Measurements from ENCODE around the gene GRK2. TPM values are rescaled to one million over a fixed set of nuclear protein-coding genes. Genes with fewer than 3 reads are reported as not detected.

Gene GRK2
- total RNA-seq, 1 experiment from 2014 or later: 56.3 TPM

DNA sequence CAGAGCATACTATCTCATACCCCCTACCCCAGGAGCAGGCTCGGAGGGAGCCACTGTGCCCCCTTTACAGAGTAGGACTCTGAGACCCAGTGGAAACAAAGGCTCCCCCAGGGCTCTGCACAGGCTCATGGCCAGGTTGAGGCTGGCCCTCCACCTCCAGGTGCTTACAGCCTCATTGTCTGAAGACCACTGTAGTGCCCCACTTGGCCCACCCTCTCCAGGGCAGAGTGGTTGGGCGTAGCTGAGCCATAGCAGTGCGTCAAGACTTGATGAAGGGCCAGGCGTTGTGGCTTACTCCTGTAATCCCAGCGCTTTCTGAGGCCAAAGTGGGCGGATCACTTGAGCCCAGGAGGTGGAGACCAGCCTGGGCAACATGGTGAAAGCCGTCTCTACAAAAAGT is 24.5 kb downstream of the GRK2 start:
- Histone ChIP-seq H2AFZ (ENCODE audit: low read length) (no peak overlapping the region), H2BK12ac (ENCODE audit: insufficient read length, low read depth, low read length) (no peak overlapping the region), H3K9me3 (ENCODE audit: control insufficient read depth, low read depth, low read length) (no peaks in the 10 kb centered on the region), H3K18ac (ENCODE audit: insufficient read length, low read depth, low read length) (no peak overlapping the region), H3K79me1 (ENCODE audit: insufficient read depth, low read depth, low read length, poor library complexity, severe bottlenecking) (no peaks in the 10 kb centered on the region), H3K14ac (ENCODE audit: insufficient read depth, low read length) (no peak overlapping the region), H2BK120ac (ENCODE audit: low read depth, low read length, poor library complexity, severe bottlenecking) (no peak overlapping the region), H3K9ac (ENCODE audit: extremely low read depth, insufficient read length, low read length) (no peak overlapping the region), H2BK15ac (ENCODE audit: low read depth, low read length) (no peak overlapping the region), H4K91ac (ENCODE audit: insufficient read length, low read depth, low read length) (no peak overlapping the region), H3K27ac (ENCODE audit: insufficient read length, low read depth, low read length) (no peak overlapping the region), H3T11ph (ENCODE audit: low read length) (no peak overlapping the region), H4K8ac (replicated peaks; ENCODE audit: insufficient read length, low read depth, low read length) (no peak overlapping the region), H3K4me1 (ENCODE audit: insufficient read depth, low read length) (peaks cover 4% of the 10 kb centered on the region; the same call in 1 of the 2 replicates), H3K23ac (ENCODE audit: insufficient read length, low read depth, low read length) (no peak overlapping the region), H4K20me1 (ENCODE audit: control insufficient read depth, insufficient read depth, insufficient read length) (no peaks in the 10 kb centered on the region), H3K23me2 (ENCODE audit: insufficient read length, low read depth, low read length, poor library complexity, severe bottlenecking) (peaks cover 6% of the 10 kb centered on the region), H3K56ac (ENCODE audit: insufficient read length, low read depth, low read length) (no peak overlapping the region), H3K79me2 (ENCODE audit: insufficient read depth, low read length) (no peaks in the 10 kb centered on the region), H3K4ac (ENCODE audit: low read depth, low read length) (no peak overlapping the region), H4K5ac (ENCODE audit: insufficient read length, low read depth, low read length) (no peak overlapping the region), H3K4me2 (ENCODE audit: insufficient read depth, insufficient read length, low read length) (no peak overlapping the region), H2BK5ac (ENCODE audit: insufficient read length, low read length) (no peak overlapping the region), H2AK5ac (ENCODE audit: insufficient read length, low read length) (no peak overlapping the region), H2BK20ac (ENCODE audit: low read depth, low read length, poor library complexity, severe bottlenecking) (no peak overlapping the region), H3K27me3 (ENCODE audit: insufficient read depth, low read length) (no peaks in the 10 kb centered on the region)
- H3K9me3 Mint-ChIP-seq: peaks cover 7 to 10% of the 10 kb centered on the region in 2 experiments; a peak in 3 of 5 replicates
- no peak for DNase-seq
- peaks cover 2% of the 10 kb centered on the region; the same call in 1 of the 2 replicates for H3K27me3 Mint-ChIP-seq (ENCODE audit: low read depth)
- TF ChIP-seq, protein P1, sequence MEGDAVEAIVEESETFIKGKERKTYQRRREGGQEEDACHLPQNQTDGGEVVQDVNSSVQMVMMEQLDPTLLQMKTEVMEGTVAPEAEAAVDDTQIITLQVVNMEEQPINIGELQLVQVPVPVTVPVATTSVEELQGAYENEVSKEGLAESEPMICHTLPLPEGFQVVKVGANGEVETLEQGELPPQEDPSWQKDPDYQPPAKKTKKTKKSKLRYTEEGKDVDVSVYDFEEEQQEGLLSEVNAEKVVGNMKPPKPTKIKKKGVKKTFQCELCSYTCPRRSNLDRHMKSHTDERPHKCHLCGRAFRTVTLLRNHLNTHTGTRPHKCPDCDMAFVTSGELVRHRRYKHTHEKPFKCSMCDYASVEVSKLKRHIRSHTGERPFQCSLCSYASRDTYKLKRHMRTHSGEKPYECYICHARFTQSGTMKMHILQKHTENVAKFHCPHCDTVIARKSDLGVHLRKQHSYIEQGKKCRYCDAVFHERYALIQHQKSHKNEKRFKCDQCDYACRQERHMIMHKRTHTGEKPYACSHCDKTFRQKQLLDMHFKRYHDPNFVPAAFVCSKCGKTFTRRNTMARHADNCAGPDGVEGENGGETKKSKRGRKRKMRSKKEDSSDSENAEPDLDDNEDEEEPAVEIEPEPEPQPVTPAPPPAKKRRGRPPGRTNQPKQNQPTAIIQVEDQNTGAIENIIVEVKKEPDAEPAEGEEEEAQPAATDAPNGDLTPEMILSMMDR (conservative IDR thresholded peaks at IDR 0.05): no peak
- peaks cover 16 to 17% of the 10 kb centered on the region in 2 experiments for H3K4me1 Mint-ChIP-seq
- WGBS (ENCODE audit: extremely low coverage, insufficient read length, low lambda C conversion rate): no CpG with 5 or more reads among the region's 7 CpGs
- peaks cover 20 to 45% (median 27%) of the 10 kb centered on the region in 3 experiments for H3K36me3 Mint-ChIP-seq (ENCODE audit: insufficient read depth in 1 of 3, low read depth in 3 of 3)
- H3K27ac Mint-ChIP-seq: no peak overlapping the region
- peak overlapping the region; percentile 60 to 90; a peak in 2 of 5 replicates for H3K4me3 Mint-ChIP-seq

All from H9 (cell line).